Panc1 (cell line): ENCODE measurements around the gene ZNF20. TPM values are rescaled to one million over a fixed set of nuclear protein-coding genes. Genes with fewer than 3 reads are reported as not detected.

Source experiments
- ATAC-seq: fragments of 200-7000 bp; cut with Tn5 transposase; 2 replicates; pipeline ENCODE4 v1.9.1; 2020; ENCODE audit warnings: mild to moderate bottlenecking, moderate library complexity
- BruUV-seq: library from RNA; stranded (reverse); fragments of 400-500 nt; replicated peaks from 2 replicates; lab custom pipeline; 2021; lab: Mats Ljungman, UMichigan
- CTCF ChIA-PET: fragments of 300-600 bp; sonication (Branson Sonifier 250); formaldehyde crosslinking; loops from one replicate; lab custom pipeline; 2022; ENCODE audit warnings: antibody characterized with exemption; lab: Charles Lee
- POLR2A ChIA-PET: fragments of 300-600 bp; sonication (Branson Sonifier 250); formaldehyde crosslinking; loops from one replicate; lab custom pipeline; 2022; ENCODE audit warnings: antibody characterized with exemption; lab: Charles Lee
- DNase-seq: peaks from one replicate; pipeline ENCODE4 v3.0.0-alpha.2; 2010; ENCODE audit warnings: low read depth, low spot score
- H3K27ac ChIP-seq: 2 replicates; pipeline ENCODE4 v1.5.1; 2011; ENCODE audit warnings: mild to moderate bottlenecking, low read length, inconsistent platforms
- H3K27me3 ChIP-seq: fragments of 200-500 bp; sonication (Bioruptor generic); 2 replicates; pipeline ENCODE4 v1.6.0; 2014; ENCODE audit warnings: low read length, inconsistent platforms; ENCODE audit not compliant: control insufficient read depth, insufficient read depth
- H3K36me3 ChIP-seq: fragments of 200-500 bp; sonication (Bioruptor generic); 2 replicates; pipeline ENCODE4 v1.5.1; 2014; ENCODE audit warnings: inconsistent platforms, mild to moderate bottlenecking, low read length, moderate library complexity; ENCODE audit not compliant: control insufficient read depth, insufficient read depth
- H3K4me1 ChIP-seq: 2 replicates; pipeline ENCODE4 v1.5.1; 2011; ENCODE audit warnings: inconsistent platforms, mild to moderate bottlenecking, low read length, moderate library complexity; ENCODE audit not compliant: control insufficient read depth, insufficient read depth
- H3K4me3 ChIP-seq, 2 experiments: 2 replicates each; pipeline ENCODE4 v1.5.1; 2011 to 2012; ENCODE audit warnings: low read depth in 2 of 2, low read length in 2 of 2, mild to moderate bottlenecking in 2 of 2, inconsistent platforms in 1 of 2, moderate library complexity in 1 of 2
- H3K9me3 ChIP-seq: fragments of 200-500 bp; sonication (Bioruptor generic); 2 replicates; pipeline ENCODE4 v1.5.1; 2014; ENCODE audit warnings: low read depth, mild to moderate bottlenecking, inconsistent platforms, low read length, moderate library complexity; ENCODE audit not compliant: control insufficient read depth, insufficient read depth
- POLR2AphosphoS5 ChIP-seq: IDR thresholded peaks from 2 replicates; pipeline ENCODE4 v1.6.1; 2012; ENCODE audit warnings: mild to moderate bottlenecking, low read depth, low read length, moderate library complexity
- SIN3A ChIP-seq: IDR thresholded peaks from 2 replicates; pipeline ENCODE4 v1.6.1; 2012; ENCODE audit warnings: low read depth, mild to moderate bottlenecking, low read length, moderate library complexity, borderline replicate concordance; ENCODE audit not compliant: insufficient read depth
- TCF7L2 ChIP-seq: IDR thresholded peaks from 2 replicates; pipeline ENCODE4 v1.6.1; 2011; ENCODE audit warnings: mild to moderate bottlenecking, low read depth, low read length, inconsistent platforms
- in situ Hi-C: cut with HindIII; loops from 2 replicates; pipeline ENCODE4 v1.10.0; 2016; ENCODE audit warnings: low sequenced_read_pairs, low pct_unique_long_range_greater_than_20kb
- intact Hi-C: fragments of 100-400 bp; cut with micrococcal nuclease; formaldehyde crosslinking; loops from one replicate; pipeline ENCODE4 v1.10.0; 2022; ENCODE audit not compliant: unreplicated experiment
- total RNA-seq: library from RNA; stranded (reverse); gene quantifications from one replicate; pipeline ENCODE4 v1.2.1, GENCODE V29; 2021; ENCODE audit not compliant: unreplicated experiment
- TF ChIP-seq, protein P1 (sequence below): fragments of 450-650 bp; IDR thresholded peaks from 2 replicates; pipeline ENCODE4 v1.5.1; 2017; ENCODE audit warnings: mild to moderate bottlenecking
- TF ChIP-seq, protein P2 (sequence below), 2 experiments: IDR thresholded peaks; 2 replicates each; pipeline ENCODE4 v1.6.1; 2011 to 2012; ENCODE audit warnings: low read depth in 2 of 2, control low read depth in 1 of 2, low read length in 1 of 2, mild to moderate bottlenecking in 1 of 2, moderate library complexity in 1 of 2; ENCODE audit not compliant: insufficient read depth in 1 of 2

ZNF20 gene
- total RNA-seq, 1 experiment from 2014 or later: 4.9 TPM

DNA sequence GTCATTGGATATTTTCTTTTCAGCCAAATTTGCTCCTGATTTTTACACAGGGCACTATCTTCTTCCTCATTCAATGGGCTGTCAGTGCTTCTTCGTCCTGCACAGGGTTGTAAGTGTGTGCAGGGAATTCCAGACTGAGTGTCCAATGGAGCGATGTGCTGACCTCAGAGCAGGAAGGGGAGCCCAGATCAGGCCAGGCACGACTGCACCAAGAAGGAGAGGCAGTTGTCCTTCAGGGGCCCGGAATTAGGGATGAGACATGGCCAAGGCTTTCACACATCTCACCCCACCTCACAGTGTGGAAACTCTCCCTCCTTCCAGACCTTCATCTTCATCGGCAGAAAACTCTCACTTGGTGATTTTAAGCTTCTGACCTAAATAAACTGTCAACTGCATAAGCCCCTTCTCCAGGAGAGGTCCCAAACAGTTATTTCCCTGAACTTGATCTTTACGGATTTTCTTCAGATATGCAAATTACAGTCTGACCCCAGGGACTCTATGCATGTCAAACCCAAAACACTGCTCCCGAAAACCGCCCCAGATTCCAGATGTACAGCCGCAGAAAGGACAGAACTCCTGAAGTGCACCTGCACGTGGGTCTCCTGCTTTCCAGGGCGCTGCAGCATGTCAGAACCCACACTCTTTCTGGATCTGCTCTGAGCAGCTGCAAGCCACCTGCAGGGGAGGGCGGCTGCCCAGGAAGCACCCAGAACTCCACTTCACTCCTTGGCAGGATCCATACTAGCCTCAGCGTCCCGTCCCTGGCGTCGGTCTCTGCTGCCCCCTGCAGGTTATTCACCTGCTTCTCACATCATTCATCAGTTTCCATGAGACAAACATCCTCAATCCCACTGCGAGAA is 625 bp upstream of the ZNF20 start:
- H3K36me3 ChIP-seq: peaks cover 2% of the 10 kb centered on the region; the same call in 1 of the 2 replicates
- no peaks in the 10 kb centered on the region for H3K27me3 ChIP-seq
- H3K27ac ChIP-seq: peak overlapping the region; percentile 84
- H3K9me3 ChIP-seq: peaks cover 14% of the 10 kb centered on the region
- H3K4me3 ChIP-seq: peak overlapping the region; percentile 75 to 79
- DNase-seq (no peak), ATAC-seq (peak; percentile 82)
- intact Hi-C loops (loop anchor here (2.0 kb wide), 2 partner anchors 50 to 76 kb away; partner anchors contain the start of gene ZNF844), in situ Hi-C loops (no loop called here)
- H3K4me1 ChIP-seq: peaks cover 5% of the 10 kb centered on the region; the same call in 1 of the 2 replicates
- POLR2A ChIA-PET: interaction anchor here (0.5 to 0.7 kb wide), 4 partner anchors 93 to 204 kb away, joined by 3 to 14 read pairs (median 6); no protein-coding TSS in a partner anchor
- no TSS peak for BruUV-seq
- CTCF ChIA-PET: interaction anchor here (0.6 to 2.1 kb wide), 7 partner anchors 50 to 343 kb away, joined by 3 to 20 read pairs (median 3); partner anchors contain the start of genes ZNF433 and ZNF700
- TF ChIP-seq SIN3A (0 out of 2 replicates have a peak, but pooled peaks have one; percentile 28), TCF7L2 (no peak), POLR2AphosphoS5 (peak; percentile 55)
- TF ChIP-seq, protein P1, sequence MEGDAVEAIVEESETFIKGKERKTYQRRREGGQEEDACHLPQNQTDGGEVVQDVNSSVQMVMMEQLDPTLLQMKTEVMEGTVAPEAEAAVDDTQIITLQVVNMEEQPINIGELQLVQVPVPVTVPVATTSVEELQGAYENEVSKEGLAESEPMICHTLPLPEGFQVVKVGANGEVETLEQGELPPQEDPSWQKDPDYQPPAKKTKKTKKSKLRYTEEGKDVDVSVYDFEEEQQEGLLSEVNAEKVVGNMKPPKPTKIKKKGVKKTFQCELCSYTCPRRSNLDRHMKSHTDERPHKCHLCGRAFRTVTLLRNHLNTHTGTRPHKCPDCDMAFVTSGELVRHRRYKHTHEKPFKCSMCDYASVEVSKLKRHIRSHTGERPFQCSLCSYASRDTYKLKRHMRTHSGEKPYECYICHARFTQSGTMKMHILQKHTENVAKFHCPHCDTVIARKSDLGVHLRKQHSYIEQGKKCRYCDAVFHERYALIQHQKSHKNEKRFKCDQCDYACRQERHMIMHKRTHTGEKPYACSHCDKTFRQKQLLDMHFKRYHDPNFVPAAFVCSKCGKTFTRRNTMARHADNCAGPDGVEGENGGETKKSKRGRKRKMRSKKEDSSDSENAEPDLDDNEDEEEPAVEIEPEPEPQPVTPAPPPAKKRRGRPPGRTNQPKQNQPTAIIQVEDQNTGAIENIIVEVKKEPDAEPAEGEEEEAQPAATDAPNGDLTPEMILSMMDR: peak; percentile 88

DNA sequence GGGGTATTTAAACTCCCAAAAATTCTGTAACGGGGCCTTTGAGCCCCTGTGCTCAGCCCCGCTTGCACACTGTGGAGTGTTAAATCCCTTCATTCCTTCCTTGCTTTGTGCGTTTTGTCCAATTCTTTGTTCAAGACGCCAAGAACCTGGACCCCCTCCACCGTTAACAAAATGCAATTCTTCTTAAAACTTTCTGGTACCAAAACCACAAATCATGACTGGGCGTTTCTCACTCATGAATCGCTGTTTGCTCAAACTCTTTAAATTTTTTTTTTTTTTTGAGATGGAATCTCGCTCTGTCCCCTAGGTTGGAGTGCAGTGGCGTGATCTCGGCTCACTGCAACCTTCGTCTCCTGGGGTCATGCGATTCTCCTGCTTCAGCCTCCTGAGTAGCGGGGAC is 881 bp downstream of the ZNF20 start:
- CTCF ChIA-PET: no interaction called here
- no TSS peak for BruUV-seq
- Histone ChIP-seq H3K36me3 (peaks cover 5% of the 10 kb centered on the region), H3K27ac (peak overlapping the region; percentile 84), H3K4me1 (peaks cover 5% of the 10 kb centered on the region; the same call in 1 of the 2 replicates), H3K27me3 (no peaks in the 10 kb centered on the region), H3K9me3 (peaks cover 22% of the 10 kb centered on the region; the same call in 1 of the 2 replicates), H3K4me3 (peak overlapping the region; percentile 75 to 79)
- ATAC-seq: no peak; the same call in 1 of the 2 replicates
- no peak for DNase-seq
- intact Hi-C loops (no loop called here), in situ Hi-C loops (no loop called here)
- POLR2A ChIA-PET: no interaction called here
- TF ChIP-seq TCF7L2 (no peak), SIN3A (no peak), POLR2AphosphoS5 (no peak)
- TF ChIP-seq, protein P2, sequence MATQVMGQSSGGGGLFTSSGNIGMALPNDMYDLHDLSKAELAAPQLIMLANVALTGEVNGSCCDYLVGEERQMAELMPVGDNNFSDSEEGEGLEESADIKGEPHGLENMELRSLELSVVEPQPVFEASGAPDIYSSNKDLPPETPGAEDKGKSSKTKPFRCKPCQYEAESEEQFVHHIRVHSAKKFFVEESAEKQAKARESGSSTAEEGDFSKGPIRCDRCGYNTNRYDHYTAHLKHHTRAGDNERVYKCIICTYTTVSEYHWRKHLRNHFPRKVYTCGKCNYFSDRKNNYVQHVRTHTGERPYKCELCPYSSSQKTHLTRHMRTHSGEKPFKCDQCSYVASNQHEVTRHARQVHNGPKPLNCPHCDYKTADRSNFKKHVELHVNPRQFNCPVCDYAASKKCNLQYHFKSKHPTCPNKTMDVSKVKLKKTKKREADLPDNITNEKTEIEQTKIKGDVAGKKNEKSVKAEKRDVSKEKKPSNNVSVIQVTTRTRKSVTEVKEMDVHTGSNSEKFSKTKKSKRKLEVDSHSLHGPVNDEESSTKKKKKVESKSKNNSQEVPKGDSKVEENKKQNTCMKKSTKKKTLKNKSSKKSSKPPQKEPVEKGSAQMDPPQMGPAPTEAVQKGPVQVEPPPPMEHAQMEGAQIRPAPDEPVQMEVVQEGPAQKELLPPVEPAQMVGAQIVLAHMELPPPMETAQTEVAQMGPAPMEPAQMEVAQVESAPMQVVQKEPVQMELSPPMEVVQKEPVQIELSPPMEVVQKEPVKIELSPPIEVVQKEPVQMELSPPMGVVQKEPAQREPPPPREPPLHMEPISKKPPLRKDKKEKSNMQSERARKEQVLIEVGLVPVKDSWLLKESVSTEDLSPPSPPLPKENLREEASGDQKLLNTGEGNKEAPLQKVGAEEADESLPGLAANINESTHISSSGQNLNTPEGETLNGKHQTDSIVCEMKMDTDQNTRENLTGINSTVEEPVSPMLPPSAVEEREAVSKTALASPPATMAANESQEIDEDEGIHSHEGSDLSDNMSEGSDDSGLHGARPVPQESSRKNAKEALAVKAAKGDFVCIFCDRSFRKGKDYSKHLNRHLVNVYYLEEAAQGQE (IDR thresholded peaks at IDR 0.05; ENCODE audit: insufficient read depth in 1 of 2, low read depth in 2 of 2, low read length in 1 of 2): no peak
- TF ChIP-seq, protein P1: no peak
